ENCODE measurements around the gene SLC1A4. TPM values are rescaled to one million over a fixed set of nuclear protein-coding genes. Genes with fewer than 3 reads are reported as not detected.
A peak's percentile ranks its signal among the peaks of the same experiment; 100 is the strongest.

The SLC1A4 gene
- total and polyA plus RNA-seq, 10 of the 15 experiments (the other 5 are each of a cell fraction or from before 2014, with no cell fraction given), result 10.8 to 43.2 (median 27.7) TPM

DNA sequence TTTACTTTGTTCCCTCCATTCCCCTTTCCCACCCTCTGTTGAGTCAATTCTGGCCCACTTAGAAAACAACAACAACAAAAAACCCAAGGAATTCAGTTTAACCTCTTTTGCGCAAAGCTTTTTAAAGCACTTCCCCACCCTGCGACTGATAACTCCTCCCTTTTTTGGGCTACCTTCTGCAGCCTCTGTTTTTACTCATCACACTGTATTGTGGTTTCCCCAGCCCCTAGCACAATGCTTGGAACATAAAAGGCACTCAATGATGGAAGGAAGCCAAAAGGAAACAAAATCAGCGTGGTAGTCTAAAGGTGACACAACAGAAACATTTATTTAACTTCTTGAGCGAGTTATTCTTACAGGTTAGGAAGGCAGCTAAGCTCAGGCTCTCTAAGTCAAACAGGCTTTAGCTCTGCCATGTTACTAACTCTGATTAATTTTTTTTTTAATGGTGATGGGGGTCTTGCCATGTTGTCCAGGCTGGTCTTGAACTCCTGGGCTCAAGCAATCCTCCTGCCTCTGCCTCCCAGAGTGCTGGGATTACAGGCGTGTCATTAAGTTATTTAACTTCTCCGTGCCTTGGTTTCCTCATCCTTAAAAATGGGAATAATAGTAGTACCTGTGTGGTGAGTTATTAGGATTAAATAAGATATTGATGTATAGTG lies 68.3 kb downstream of the SLC1A4 start (continued):
- TF ChIP-seq, protein P1, sequence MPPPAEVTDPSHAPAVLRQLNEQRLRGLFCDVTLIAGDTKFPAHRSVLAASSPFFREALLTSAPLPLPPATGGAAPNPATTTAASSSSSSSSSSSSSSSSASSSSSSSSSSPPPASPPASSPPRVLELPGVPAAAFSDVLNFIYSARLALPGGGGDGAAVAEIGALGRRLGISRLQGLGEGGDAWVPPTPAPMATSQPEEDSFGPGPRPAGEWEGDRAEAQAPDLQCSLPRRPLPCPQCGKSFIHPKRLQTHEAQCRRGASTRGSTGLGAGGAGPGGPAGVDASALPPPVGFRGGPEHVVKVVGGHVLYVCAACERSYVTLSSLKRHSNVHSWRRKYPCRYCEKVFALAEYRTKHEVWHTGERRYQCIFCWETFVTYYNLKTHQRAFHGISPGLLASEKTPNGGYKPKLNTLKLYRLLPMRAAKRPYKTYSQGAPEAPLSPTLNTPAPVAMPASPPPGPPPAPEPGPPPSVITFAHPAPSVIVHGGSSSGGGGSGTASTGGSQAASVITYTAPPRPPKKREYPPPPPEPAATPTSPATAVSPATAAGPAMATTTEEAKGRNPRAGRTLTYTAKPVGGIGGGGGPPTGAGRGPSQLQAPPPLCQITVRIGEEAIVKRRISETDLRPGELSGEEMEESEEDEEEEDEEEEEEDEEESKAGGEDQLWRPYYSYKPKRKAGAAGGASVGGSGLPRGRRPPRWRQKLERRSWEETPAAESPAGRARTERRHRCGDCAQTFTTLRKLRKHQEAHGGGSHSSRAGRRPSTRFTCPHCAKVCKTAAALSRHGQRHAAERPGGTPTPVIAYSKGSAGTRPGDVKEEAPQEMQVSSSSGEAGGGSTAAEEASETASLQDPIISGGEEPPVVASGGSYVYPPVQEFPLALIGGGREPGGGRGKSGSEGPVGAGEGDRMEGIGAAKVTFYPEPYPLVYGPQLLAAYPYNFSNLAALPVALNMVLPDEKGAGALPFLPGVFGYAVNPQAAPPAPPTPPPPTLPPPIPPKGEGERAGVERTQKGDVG (CRISPR knock-in tag; IDR thresholded peaks at IDR 0.05), result no peak
- TF ChIP-seq NFYB (IDR thresholded peaks at IDR 0.05; ENCODE audit: insufficient read depth, low read depth, low read length) (no peak), SPI1 (IDR thresholded peaks at IDR 0.05; ENCODE audit: borderline replicate concordance, insufficient read depth, low read depth, low read length) (peak; percentile 76), IKZF2 (IDR thresholded peaks at IDR 0.05) (peak; percentile 64 to 65; a peak in 2 of 4 replicates), ETV6 (conservative IDR thresholded peaks at IDR 0.05 in 1 of 2, IDR thresholded peaks at IDR 0.05 in 1 of 2; ENCODE audit: borderline replicate concordance in 1 of 2, low read depth in 1 of 2) (peak in 1 of 2 experiments; percentile 67; a peak in 2 of 4 replicates), TCF7 (IDR thresholded peaks at IDR 0.05; ENCODE audit: borderline replicate concordance) (0 out of 2 replicates have a peak, but pooled peaks have one; percentile 59), CREM (IDR thresholded peaks at IDR 0.05; ENCODE audit: low read depth) (peak; percentile 26; the same call in 1 of the 2 replicates), NBN (IDR thresholded peaks at IDR 0.05) (0 out of 2 replicates have a peak, but pooled peaks have one; percentile 37), BRCA1 (IDR thresholded peaks at IDR 0.05; ENCODE audit: low read depth, low read length) (no peak), SMAD1 (IDR thresholded peaks at IDR 0.05; ENCODE audit: low read depth, partially characterized antibody) (no peak)
- TF ChIP-seq, protein P2, sequence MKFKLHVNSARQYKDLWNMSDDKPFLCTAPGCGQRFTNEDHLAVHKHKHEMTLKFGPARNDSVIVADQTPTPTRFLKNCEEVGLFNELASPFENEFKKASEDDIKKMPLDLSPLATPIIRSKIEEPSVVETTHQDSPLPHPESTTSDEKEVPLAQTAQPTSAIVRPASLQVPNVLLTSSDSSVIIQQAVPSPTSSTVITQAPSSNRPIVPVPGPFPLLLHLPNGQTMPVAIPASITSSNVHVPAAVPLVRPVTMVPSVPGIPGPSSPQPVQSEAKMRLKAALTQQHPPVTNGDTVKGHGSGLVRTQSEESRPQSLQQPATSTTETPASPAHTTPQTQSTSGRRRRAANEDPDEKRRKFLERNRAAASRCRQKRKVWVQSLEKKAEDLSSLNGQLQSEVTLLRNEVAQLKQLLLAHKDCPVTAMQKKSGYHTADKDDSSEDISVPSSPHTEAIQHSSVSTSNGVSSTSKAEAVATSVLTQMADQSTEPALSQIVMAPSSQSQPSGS (IDR thresholded peaks at IDR 0.05; ENCODE audit: low read length), result peak; percentile 27; the same call in 1 of the 2 replicates
- TF ChIP-seq, protein P3, sequence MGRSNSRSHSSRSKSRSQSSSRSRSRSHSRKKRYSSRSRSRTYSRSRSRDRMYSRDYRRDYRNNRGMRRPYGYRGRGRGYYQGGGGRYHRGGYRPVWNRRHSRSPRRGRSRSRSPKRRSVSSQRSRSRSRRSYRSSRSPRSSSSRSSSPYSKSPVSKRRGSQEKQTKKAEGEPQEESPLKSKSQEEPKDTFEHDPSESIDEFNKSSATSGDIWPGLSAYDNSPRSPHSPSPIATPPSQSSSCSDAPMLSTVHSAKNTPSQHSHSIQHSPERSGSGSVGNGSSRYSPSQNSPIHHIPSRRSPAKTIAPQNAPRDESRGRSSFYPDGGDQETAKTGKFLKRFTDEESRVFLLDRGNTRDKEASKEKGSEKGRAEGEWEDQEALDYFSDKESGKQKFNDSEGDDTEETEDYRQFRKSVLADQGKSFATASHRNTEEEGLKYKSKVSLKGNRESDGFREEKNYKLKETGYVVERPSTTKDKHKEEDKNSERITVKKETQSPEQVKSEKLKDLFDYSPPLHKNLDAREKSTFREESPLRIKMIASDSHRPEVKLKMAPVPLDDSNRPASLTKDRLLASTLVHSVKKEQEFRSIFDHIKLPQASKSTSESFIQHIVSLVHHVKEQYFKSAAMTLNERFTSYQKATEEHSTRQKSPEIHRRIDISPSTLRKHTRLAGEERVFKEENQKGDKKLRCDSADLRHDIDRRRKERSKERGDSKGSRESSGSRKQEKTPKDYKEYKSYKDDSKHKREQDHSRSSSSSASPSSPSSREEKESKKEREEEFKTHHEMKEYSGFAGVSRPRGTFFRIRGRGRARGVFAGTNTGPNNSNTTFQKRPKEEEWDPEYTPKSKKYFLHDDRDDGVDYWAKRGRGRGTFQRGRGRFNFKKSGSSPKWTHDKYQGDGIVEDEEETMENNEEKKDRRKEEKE (IDR thresholded peaks at IDR 0.05), result no peak

All from GM12878 (cell line).